Panc1 (cell line): ENCODE measurements around the gene ELOA. TPM values are rescaled to one million over a fixed set of nuclear protein-coding genes. Genes with fewer than 3 reads are reported as not detected.

ENCODE experiments used
- ATAC-seq: fragments of 200-7000 bp; cut with Tn5 transposase; 2 replicates; pipeline ENCODE4 v1.9.1; 2020; ENCODE audit warnings: mild to moderate bottlenecking, moderate library complexity
- BruUV-seq: library from RNA; stranded (reverse); fragments of 400-500 nt; replicated peaks from 2 replicates; lab custom pipeline; 2021; lab: Mats Ljungman, UMichigan
- CTCF ChIA-PET: fragments of 300-600 bp; sonication (Branson Sonifier 250); formaldehyde crosslinking; loops from one replicate; lab custom pipeline; 2022; ENCODE audit warnings: antibody characterized with exemption; lab: Charles Lee
- POLR2A ChIA-PET: fragments of 300-600 bp; sonication (Branson Sonifier 250); formaldehyde crosslinking; loops from one replicate; lab custom pipeline; 2022; ENCODE audit warnings: antibody characterized with exemption; lab: Charles Lee
- DNase-seq: peaks from one replicate; pipeline ENCODE4 v3.0.0-alpha.2; 2010; ENCODE audit warnings: low read depth, low spot score
- H3K27ac ChIP-seq: 2 replicates; pipeline ENCODE4 v1.5.1; 2011; ENCODE audit warnings: mild to moderate bottlenecking, low read length, inconsistent platforms
- H3K27me3 ChIP-seq: fragments of 200-500 bp; sonication (Bioruptor generic); 2 replicates; pipeline ENCODE4 v1.6.0; 2014; ENCODE audit warnings: low read length, inconsistent platforms; ENCODE audit not compliant: control insufficient read depth, insufficient read depth
- H3K36me3 ChIP-seq: fragments of 200-500 bp; sonication (Bioruptor generic); 2 replicates; pipeline ENCODE4 v1.5.1; 2014; ENCODE audit warnings: inconsistent platforms, mild to moderate bottlenecking, low read length, moderate library complexity; ENCODE audit not compliant: control insufficient read depth, insufficient read depth
- H3K4me1 ChIP-seq: 2 replicates; pipeline ENCODE4 v1.5.1; 2011; ENCODE audit warnings: inconsistent platforms, mild to moderate bottlenecking, low read length, moderate library complexity; ENCODE audit not compliant: control insufficient read depth, insufficient read depth
- H3K4me3 ChIP-seq, 2 experiments: 2 replicates each; pipeline ENCODE4 v1.5.1; 2011 to 2012; ENCODE audit warnings: low read depth in 2 of 2, low read length in 2 of 2, mild to moderate bottlenecking in 2 of 2, inconsistent platforms in 1 of 2, moderate library complexity in 1 of 2
- H3K9me3 ChIP-seq: fragments of 200-500 bp; sonication (Bioruptor generic); 2 replicates; pipeline ENCODE4 v1.5.1; 2014; ENCODE audit warnings: low read depth, mild to moderate bottlenecking, inconsistent platforms, low read length, moderate library complexity; ENCODE audit not compliant: control insufficient read depth, insufficient read depth
- POLR2AphosphoS5 ChIP-seq: IDR thresholded peaks from 2 replicates; pipeline ENCODE4 v1.6.1; 2012; ENCODE audit warnings: mild to moderate bottlenecking, low read depth, low read length, moderate library complexity
- SIN3A ChIP-seq: IDR thresholded peaks from 2 replicates; pipeline ENCODE4 v1.6.1; 2012; ENCODE audit warnings: low read depth, mild to moderate bottlenecking, low read length, moderate library complexity, borderline replicate concordance; ENCODE audit not compliant: insufficient read depth
- TCF7L2 ChIP-seq: IDR thresholded peaks from 2 replicates; pipeline ENCODE4 v1.6.1; 2011; ENCODE audit warnings: mild to moderate bottlenecking, low read depth, low read length, inconsistent platforms
- in situ Hi-C: cut with HindIII; loops from 2 replicates; pipeline ENCODE4 v1.10.0; 2016; ENCODE audit warnings: low sequenced_read_pairs, low pct_unique_long_range_greater_than_20kb
- intact Hi-C: fragments of 100-400 bp; cut with micrococcal nuclease; formaldehyde crosslinking; loops from one replicate; pipeline ENCODE4 v1.10.0; 2022; ENCODE audit not compliant: unreplicated experiment
- total RNA-seq: library from RNA; stranded (reverse); gene quantifications from one replicate; pipeline ENCODE4 v1.2.1, GENCODE V29; 2021; ENCODE audit not compliant: unreplicated experiment
- TF ChIP-seq, protein P1 (sequence below), 2 experiments: IDR thresholded peaks; 2 replicates each; pipeline ENCODE4 v1.6.1; 2011 to 2012; ENCODE audit warnings: low read depth in 2 of 2, control low read depth in 1 of 2, low read length in 1 of 2, mild to moderate bottlenecking in 1 of 2, moderate library complexity in 1 of 2; ENCODE audit not compliant: insufficient read depth in 1 of 2
- TF ChIP-seq, protein P2 (sequence below): fragments of 450-650 bp; IDR thresholded peaks from 2 replicates; pipeline ENCODE4 v1.5.1; 2017; ENCODE audit warnings: mild to moderate bottlenecking

ELOA gene
- total RNA-seq, 1 experiment from 2014 or later: 58.5 TPM

DNA sequence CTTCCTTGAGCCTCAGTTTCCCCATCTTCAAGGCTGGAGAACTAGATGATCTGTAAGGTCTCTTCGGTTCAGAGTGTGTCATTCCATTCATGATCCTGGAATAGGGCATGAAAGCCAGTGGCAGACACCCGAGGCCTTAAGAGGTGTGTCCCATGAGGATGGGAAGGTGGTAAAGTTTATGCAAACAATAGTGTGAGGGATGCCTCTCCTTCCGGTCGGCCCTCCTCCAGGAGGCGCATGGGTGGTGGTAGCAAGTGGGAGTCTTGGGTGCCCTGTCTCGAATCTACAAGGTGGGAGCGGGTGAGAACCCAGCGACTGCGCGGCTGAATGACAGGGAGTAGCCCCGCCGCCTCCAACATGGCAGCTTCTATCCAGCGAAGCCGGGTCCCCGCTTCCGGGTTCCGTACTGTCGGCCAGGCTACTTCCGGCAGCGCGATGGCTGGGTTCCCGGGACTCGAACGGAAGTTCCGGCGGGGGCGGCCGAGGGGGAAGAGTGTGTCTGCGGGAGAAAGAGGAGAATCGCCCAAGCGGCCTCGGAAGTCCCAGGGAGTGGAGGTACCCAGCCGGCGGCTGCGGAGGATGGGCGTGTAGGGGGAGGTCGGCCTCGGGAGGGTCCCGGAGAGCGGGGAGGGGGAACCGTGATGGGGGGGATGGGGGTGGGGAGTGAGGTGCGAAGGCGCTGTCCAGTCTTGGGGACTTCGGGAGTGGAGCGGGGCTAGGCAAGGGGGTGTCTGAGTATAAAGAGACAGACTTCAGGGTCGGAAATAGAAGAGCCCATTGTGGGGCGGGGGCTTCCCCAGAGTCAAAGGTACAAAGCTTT, 47.6 kb downstream of the ELOA start, which contains the start of gene LYPLA2:
LYPLA2 (plus strand) TSS at position 450 of the 820 bp plus-strand sequence. CDS start 1,538 bp downstream, outside the sequence.
- H3K36me3 ChIP-seq: peaks cover 13% of the 10 kb centered on the region
- TF ChIP-seq SIN3A (peak; percentile 82; the same call in 1 of the 2 replicates), TCF7L2 (0 out of 2 replicates have a peak, but pooled peaks have one; percentile 34), POLR2AphosphoS5 (peak; percentile 69; the same call in 1 of the 2 replicates)
- TF ChIP-seq, protein P1, sequence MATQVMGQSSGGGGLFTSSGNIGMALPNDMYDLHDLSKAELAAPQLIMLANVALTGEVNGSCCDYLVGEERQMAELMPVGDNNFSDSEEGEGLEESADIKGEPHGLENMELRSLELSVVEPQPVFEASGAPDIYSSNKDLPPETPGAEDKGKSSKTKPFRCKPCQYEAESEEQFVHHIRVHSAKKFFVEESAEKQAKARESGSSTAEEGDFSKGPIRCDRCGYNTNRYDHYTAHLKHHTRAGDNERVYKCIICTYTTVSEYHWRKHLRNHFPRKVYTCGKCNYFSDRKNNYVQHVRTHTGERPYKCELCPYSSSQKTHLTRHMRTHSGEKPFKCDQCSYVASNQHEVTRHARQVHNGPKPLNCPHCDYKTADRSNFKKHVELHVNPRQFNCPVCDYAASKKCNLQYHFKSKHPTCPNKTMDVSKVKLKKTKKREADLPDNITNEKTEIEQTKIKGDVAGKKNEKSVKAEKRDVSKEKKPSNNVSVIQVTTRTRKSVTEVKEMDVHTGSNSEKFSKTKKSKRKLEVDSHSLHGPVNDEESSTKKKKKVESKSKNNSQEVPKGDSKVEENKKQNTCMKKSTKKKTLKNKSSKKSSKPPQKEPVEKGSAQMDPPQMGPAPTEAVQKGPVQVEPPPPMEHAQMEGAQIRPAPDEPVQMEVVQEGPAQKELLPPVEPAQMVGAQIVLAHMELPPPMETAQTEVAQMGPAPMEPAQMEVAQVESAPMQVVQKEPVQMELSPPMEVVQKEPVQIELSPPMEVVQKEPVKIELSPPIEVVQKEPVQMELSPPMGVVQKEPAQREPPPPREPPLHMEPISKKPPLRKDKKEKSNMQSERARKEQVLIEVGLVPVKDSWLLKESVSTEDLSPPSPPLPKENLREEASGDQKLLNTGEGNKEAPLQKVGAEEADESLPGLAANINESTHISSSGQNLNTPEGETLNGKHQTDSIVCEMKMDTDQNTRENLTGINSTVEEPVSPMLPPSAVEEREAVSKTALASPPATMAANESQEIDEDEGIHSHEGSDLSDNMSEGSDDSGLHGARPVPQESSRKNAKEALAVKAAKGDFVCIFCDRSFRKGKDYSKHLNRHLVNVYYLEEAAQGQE (IDR thresholded peaks at IDR 0.05; ENCODE audit: insufficient read depth in 1 of 2, low read depth in 2 of 2, low read length in 1 of 2): no peak
- TF ChIP-seq, protein P2, sequence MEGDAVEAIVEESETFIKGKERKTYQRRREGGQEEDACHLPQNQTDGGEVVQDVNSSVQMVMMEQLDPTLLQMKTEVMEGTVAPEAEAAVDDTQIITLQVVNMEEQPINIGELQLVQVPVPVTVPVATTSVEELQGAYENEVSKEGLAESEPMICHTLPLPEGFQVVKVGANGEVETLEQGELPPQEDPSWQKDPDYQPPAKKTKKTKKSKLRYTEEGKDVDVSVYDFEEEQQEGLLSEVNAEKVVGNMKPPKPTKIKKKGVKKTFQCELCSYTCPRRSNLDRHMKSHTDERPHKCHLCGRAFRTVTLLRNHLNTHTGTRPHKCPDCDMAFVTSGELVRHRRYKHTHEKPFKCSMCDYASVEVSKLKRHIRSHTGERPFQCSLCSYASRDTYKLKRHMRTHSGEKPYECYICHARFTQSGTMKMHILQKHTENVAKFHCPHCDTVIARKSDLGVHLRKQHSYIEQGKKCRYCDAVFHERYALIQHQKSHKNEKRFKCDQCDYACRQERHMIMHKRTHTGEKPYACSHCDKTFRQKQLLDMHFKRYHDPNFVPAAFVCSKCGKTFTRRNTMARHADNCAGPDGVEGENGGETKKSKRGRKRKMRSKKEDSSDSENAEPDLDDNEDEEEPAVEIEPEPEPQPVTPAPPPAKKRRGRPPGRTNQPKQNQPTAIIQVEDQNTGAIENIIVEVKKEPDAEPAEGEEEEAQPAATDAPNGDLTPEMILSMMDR: no peak
- peak within 1 kb of the TSS; percentile 92 for H3K27ac ChIP-seq
- in situ Hi-C loops (no loop called here), intact Hi-C loops (no loop called here)
- no peaks in the 10 kb centered on the region for H3K9me3 ChIP-seq
- DNase-seq: peak; percentile 83
- H3K27me3 ChIP-seq: no peaks in the 10 kb centered on the region
- H3K4me3 ChIP-seq: peak within 1 kb of the TSS; percentile 97 to 99
- ATAC-seq: peak; percentile 75
- H3K4me1 ChIP-seq: peaks cover 41% of the 10 kb centered on the region
- ChIA-PET POLR2A (interaction anchor here (0.7 to 1.7 kb wide), 3 partner anchors 11 to 47 kb away, joined by 3 to 12 read pairs (median 5); partner anchors contain the start of gene PITHD1), CTCF (interaction anchor here (0.5 to 2.3 kb wide), 3 partner anchors 9 to 126 kb away, joined by 3 to 6 read pairs (median 5); no protein-coding TSS in a partner anchor)
- BruUV-seq: no TSS peak

DNA sequence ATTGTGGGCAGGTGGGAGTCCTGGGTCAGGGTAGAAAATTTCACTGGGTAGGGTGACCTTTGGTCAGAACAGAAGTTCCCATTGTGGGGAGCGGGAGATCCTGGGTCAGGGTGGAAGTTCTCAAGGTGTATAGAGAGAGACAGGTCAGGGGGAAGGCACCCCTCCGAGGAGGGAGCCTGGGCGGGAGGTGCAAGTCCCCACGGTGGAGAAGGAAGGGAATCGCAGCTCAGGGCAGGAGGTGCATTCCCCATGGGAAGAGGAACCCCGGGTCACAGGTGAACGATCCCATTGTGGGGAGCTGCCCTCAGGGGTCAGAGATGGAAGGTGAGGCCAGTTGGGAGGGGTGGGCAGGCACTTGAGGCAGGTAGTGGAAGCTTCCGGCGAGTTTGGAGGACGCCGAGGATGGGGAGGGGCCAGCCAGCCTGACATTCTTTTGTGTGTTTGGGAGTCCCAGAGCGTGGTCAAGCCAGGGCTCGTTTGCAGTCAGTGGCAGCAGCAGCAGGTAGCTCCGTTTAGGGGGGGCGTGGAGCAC, 48.3 kb downstream of the ELOA start:
- Histone ChIP-seq H3K27me3 (no peaks in the 10 kb centered on the region), H3K4me1 (peaks cover 44% of the 10 kb centered on the region), H3K36me3 (peaks cover 9% of the 10 kb centered on the region), H3K9me3 (no peaks in the 10 kb centered on the region), H3K4me3 (peak overlapping the region; percentile 97 to 99), H3K27ac (peak overlapping the region; percentile 92)
- TSS peak; percentile 60 for BruUV-seq
- DNase-seq (no peak), ATAC-seq (0 out of 2 replicates have a peak, but pooled peaks have one; percentile 8)
- no peak for TF ChIP-seq TCF7L2
- no peak for TF ChIP-seq POLR2AphosphoS5
- TF ChIP-seq SIN3A: no peak
- TF ChIP-seq, protein P2: no peak
- TF ChIP-seq, protein P1 (IDR thresholded peaks at IDR 0.05; ENCODE audit: insufficient read depth in 1 of 2, low read depth in 2 of 2, low read length in 1 of 2): no peak
- ChIA-PET POLR2A (interaction anchor here (0.6 to 1.7 kb wide), 4 partner anchors 9 to 117 kb away, joined by 4 to 12 read pairs (median 5); partner anchors contain the start of genes GALE and PITHD1), CTCF (interaction anchor here (0.5 to 2.3 kb wide), 5 partner anchors 8 to 125 kb away, joined by 3 to 6 read pairs (median 3); no protein-coding TSS in a partner anchor)
- intact Hi-C loops (no loop called here), in situ Hi-C loops (no loop called here)
